Measurements from ENCODE around the gene ZNF718.

- TF ChIP-seq CTCF (IDR thresholded peaks at IDR 0.05; ENCODE audit: extremely low read depth in 1 of 2, insufficient read depth in 1 of 2, low read depth in 1 of 2, low read length in 2 of 2) (no peak), MAX (IDR thresholded peaks at IDR 0.05; ENCODE audit: insufficient read depth, insufficient read length) (no peak), POLR2A (IDR thresholded peaks at IDR 0.05; ENCODE audit: low read depth, low read length) (no peak), JUN (IDR thresholded peaks at IDR 0.05; ENCODE audit: borderline replicate concordance, insufficient read depth, insufficient read length, low read depth) (no peak), EZH2 (IDR thresholded peaks at IDR 0.05; ENCODE audit: borderline replicate concordance, low read depth, low read length, severe bottlenecking) (no peak), POLR2AphosphoS5 (IDR thresholded peaks at IDR 0.05; ENCODE audit: insufficient read depth, low read depth, low read length) (no peak), FOS (IDR thresholded peaks at IDR 0.05; ENCODE audit: borderline replicate concordance, insufficient read depth, low read length) (no peak), GATA2 (IDR thresholded peaks at IDR 0.05; ENCODE audit: insufficient read depth, insufficient read length, low read depth, low read length) (no peak), MYC (IDR thresholded peaks at IDR 0.05; ENCODE audit: low read depth, low read length) (no peak)
These were observed 22.3 kb downstream of the ZNF718 start for GRCh38 chr4:146621-147020.

Measured in endothelial cell of umbilical vein (primary cell).